GM19239 (cell line): ENCODE results near the gene RAB23.

Experiments
- DNase-seq: peaks from one replicate; pipeline ENCODE4 v3.0.0; 2011; ENCODE audit warnings: low spot score; ENCODE audit not compliant: insufficient read length
- FAIRE-seq: peaks from 2 replicates; lab custom pipeline; 2011; peaks lifted over from hg19 to GRCh38; lab: Jason Lieb, UNC

Gene RAB23

GRCh38 chr6:57142178-57142525, 80.0 kb downstream of the RAB23 start:
- FAIRE-seq: no peak
- no peak for DNase-seq

GRCh38 chr6:57141451-57142177, 80.5 kb downstream of the RAB23 start:
- FAIRE-seq (no peak), DNase-seq (no peak)

GRCh38 chr6:57138026-57138425, 84.1 kb downstream of the RAB23 start:
- DNase-seq (no peak), FAIRE-seq (no peak)

- no peak for FAIRE-seq
- no peak for DNase-seq
Measured at GRCh38 chr6:57137350-57137749, 84.8 kb downstream of the RAB23 start.
